Measurements from ENCODE around the gene MESP1.

The MESP1 gene

GRCh38 chr15:89756897-89757296 lies 5.8 kb upstream of the MESP1 start:
- no peak for DNase-seq

DNA sequence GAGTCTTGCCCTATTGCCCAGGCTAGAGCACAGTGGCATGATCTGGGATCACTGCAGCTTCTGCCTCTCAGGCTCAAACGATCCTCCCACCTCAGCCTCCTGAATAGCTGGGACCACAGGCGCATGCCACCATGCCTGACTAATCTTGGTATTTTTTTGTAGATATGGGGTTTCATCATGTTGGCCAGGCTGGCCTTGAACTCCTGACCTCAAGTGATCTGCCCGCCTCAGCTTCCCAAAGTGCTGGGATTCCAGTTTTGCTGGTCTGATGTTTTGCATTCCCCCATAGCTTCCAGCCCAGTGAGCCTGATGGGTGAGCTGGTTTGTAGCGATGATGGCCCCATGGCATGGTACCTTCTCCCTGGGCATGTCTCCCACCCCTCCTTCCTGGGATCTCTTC lies 4.7 kb upstream of the MESP1 start:
- DNase-seq = no peak

DNA sequence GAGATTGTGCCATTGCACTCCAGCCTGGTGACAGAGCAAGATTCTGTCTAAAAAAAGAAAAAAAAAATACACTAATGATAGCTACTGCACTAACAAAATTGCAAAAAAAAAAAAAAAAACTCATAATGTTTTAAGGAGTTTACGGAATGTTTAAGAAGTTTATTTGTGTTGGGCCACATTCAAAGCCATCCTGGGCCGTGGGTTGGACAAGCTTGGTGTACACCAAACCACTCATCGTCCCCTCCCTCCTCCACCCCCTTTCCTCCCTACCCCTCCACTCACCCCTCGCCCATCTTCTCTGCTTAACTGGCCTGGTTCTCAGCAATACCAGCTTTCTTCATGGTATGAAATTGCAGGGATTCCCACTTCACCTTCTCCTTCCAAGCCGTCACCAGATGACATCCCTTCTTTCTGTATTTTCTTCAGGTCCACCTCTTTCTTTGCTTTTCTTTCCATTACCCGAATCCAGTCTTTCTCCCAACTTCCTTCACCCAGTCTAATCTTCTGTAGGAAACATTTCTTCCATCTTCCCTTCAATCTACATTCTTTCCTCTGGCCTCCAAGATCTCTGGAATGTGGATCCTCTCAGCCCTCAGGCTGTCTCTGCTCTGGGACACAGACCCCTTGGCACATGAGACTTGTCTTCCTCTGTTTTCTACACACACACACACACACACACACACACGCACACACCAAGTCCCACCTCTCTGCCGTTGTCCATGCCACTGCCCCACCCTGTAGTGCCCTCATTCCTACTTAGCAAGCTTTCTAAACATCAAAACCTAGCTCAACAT lies 3.5 kb upstream of the MESP1 start:
- no peak for DNase-seq

DNA sequence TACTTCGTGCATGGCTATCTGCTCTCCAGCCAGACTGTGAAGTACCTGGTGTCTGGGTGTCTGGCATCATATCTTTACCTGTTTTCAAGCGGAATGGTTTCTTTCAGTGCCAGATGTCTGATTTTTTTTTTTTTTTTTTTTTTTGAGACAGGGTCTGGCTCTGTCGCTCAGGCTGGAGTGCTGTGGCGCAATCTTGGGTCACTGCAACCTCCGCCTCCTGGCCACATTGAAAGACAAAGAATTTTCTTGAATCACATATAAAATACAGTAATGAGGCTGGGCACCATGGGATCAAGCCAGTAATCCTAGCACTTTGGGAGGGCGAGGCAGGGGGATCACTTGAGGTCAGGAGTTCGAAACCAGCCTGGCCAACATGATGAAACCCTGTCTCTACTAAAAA lies 2.8 kb upstream of the MESP1 start:
- DNase-seq = no peak

DNA sequence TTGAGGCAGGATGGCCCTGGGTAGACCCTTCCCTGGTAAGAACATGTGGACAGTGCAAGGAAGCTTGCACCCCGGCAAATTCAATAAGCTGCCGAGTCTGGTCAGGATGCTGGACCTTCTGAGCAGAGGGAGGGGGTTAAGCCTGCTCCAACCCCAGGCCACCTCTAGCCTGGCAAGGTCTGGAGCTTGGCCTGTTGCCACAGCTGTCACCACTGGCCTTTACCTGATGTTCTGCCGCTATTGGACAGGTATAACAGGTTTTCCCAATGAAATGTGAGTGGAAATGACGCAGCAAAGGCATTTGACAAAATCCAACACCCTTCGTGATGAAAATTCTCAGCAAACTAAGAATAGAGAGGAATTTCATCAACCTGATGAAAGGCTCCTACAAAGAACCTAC lies 699 bp upstream of the MESP1 start:
- DNase-seq = no peak

GRCh38 chr15:89749951-89750559 lies 994 bp downstream of the MESP1 start:
- DNase-seq = peak in 3 of 14 donors; percentile 39 to 60 (median 41)

GRCh38 chr15:89749526-89749925 lies 1.5 kb downstream of the MESP1 start:
- DNase-seq = no peak

- DNase-seq = no peak
Measured at GRCh38 chr15:89749054-89749453, 2.0 kb downstream of the MESP1 start.

DNA sequence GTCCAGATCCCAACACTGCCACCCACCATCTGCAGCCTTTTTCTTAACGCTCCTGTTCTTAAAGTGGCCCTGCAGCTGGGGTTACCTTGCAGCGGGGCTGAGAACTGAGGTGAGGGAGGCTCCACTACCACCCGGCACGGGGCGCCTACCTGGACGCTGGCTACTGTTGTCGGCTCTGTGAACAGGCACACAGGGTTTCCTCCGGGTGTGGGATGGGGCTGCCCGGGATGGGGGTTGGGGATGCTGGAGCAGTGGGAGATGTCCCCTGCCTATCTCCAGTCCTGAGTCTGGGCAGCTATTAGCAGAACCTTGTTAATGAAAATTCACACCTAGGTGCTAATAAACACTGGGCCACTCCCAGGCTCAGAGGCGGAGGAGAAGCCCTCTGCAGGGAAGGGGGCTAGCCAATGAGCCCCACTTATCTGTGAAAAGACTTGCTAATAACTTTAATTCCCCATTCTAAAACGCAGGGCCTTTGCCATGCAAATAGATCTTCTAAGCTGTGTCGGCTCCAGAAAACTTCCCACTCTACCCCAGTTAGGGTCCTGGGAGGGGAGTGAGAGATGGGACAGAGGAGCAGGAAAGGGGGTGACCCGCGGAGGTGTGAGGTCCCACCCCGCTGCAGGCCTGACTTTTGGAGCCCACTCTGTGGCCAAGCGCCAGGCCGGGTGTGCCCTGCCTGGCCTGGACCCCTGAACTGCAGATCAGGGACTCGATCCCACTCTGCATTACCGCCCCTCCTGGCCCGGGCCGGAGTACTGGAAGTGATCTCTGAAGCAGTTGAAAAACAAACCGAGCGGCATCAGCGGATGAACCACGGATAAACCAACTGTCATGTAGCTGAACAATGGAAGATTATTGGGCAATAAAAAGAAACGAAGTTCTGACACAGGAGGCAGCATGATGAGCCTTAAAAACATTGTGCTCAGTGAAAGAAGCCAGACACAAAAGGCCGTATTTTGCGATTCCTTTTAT lies 3.1 kb downstream of the MESP1 start:
- no peak for DNase-seq

GRCh38 chr15:89746386-89746780 lies 4.7 kb downstream of the MESP1 start:
- no peak for DNase-seq

DNA sequence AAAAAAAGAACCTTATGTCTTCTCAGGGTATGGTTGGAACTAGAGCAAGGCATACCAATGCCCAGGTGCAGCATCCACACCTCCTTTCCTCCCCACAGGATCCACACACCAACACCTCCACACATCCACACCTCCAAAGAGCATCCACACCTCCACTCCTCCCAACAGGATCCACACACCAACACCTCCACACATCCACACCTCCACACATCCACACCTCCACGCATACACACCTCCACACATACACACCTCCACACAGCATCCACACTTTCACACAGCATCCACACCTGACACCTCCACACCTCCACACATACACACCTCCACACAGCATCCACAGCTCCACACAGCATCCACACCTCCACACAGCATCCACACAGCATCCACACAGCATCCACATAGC lies 5.3 kb downstream of the MESP1 start:
- DNase-seq = no peak

- no peak for DNase-seq
Measured at GRCh38 chr15:89745131-89745530, 5.9 kb downstream of the MESP1 start.

DNA sequence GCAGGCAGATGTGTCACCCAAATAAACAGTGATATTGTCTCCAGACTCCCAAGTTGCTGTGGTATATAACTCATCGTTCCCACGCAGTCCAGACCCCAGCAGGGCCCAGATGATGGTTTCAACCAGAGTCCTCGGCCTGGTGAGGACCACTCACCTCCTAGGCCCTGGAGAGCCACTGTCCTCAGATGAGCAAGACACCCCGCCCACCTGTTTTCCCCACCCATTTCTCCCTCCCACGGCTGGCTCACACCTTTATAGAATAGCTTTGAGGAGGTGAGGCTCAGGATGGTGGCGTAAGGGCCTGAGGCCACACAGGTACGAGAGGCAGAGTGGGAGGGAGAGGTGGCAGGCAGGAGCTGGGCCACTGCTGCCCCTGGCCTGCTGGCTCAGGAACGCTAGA lies 7.5 kb downstream of the MESP1 start:
- no peak for DNase-seq

GRCh38 chr15:89743011-89743410 lies 8.0 kb downstream of the MESP1 start:
- DNase-seq = no peak

- peak in 9 of 14 donors; percentile 3 to 60 (median 21) for DNase-seq
Measured at GRCh38 chr15:89740137-89740536, 10.9 kb downstream of the MESP1 start.

DNA sequence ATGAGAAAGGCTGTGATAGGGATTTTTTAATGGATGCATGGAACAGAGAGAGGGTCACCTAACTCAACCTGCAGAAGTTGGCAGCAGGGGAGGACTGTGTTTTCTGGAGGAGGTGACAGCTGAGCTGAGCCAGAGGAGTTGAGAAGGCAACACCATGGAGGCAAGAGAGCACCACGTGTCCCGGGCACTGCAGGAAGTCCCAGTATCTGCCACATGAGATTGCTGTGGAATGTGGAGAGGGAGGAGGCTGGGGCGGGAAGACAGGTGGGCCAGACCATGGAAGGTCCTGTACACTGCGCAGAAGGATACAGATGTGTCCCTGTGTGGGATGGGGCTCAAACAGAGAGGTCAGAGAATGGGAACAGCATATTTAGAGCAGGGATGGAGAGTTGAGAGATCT lies 15.3 kb downstream of the MESP1 start:
- DNase-seq = no peak

GRCh38 chr15:89732451-89733172 lies 18.4 kb downstream of the MESP1 start:
- no peak for DNase-seq

- no peak for DNase-seq
Measured at GRCh38 chr15:89731275-89731674, 19.8 kb downstream of the MESP1 start.

GRCh38 chr15:89728254-89728653 lies 22.8 kb downstream of the MESP1 start:
- no peak for DNase-seq

DNA sequence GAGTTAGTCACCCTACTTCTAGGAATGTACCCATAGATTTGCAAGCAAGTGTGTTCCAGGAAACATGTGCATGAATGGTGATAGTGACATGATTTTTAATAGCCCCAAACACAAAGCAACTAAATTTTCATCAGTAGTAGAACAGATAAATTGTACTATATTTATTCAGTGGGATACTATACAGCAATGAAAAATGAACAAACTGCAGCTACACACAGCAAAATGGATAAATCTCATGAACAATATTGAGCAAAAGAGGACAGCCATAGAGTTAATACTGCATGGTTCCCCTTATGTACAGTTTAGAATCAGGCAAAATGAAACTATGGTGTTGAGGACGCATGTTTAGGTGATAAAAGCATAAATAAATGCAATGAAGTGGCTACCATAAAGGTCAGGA lies 26.0 kb downstream of the MESP1 start:
- DNase-seq = no peak

DNA sequence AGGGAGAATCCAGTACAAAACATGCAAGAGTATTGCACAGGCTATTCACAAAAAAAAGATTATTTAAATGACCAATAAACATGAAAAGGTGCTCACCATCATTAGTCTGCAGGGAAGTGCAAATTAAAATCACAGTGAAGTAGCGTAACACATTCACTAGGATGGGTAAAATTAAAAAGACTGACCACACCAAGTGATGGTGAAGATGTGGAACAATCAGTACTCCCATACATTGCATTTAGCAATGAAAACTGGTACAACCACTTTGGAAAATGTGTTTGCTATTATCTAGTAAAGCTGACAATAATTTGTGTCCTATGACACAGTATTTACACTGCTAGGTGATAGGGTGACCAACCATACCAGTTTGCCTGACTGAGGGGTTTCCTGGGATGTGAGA lies 26.4 kb downstream of the MESP1 start:
- no peak for DNase-seq

DNA sequence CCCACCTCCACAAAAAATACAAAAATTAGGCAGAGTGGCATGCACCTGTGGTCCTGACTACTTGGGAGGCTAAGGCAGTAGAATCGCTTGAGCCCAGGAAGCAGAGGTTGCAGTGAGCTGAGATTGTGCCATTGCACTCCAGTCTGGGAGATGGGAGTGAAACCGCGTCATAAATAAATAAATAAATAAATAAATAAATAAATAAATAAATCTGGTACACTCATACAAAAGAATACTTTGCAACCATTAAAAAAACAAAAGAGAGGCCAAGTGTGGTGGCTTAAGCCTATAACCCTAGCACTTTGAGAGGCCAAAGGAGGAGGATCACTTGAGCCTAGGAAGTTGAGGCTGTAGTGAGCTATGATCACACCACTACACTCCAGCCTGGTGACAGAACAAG lies 28.0 kb downstream of the MESP1 start:
- no peak for DNase-seq

GRCh38 chr15:89714775-89715174 lies 36.3 kb downstream of the MESP1 start:
- no peak for DNase-seq
